WTC11 (cell line): ENCODE results near the gene RNF150. TPM values are rescaled to one million over a fixed set of nuclear protein-coding genes. Genes with fewer than 3 reads are reported as not detected.

Experiments
- ATAC-seq: fragments of 200-7000 bp; cut with Tn5 transposase; 2 replicates; pipeline ENCODE4 v1.10.0; 2021; ENCODE audit warnings: mild to moderate bottlenecking, moderate library complexity
- CTCF ChIA-PET: fragments of 300-600 bp; sonication (Branson Sonifier 250); formaldehyde crosslinking; loops from one replicate; lab custom pipeline; 2021; ENCODE audit warnings: antibody characterized with exemption; lab: Charles Lee
- POLR2A ChIA-PET: fragments of 350-600 bp; sonication (Branson Sonifier 250); formaldehyde crosslinking; loops from one replicate; lab custom pipeline; 2021; ENCODE audit warnings: antibody characterized with exemption; lab: Charles Lee
- DNase-seq: peaks from one replicate; pipeline ENCODE4 v3.0.0; 2021; ENCODE audit warnings: low spot score
- H3K27ac Mint-ChIP-seq: 2 replicates; pipeline ENCODE4 v1.8.0; 2021; ENCODE audit warnings: mixed read lengths
- H3K27me3 Mint-ChIP-seq: 2 replicates; pipeline ENCODE4 v1.8.0; 2021; ENCODE audit warnings: low read depth, mild to moderate bottlenecking, moderate library complexity, mixed read lengths
- H3K36me3 Mint-ChIP-seq: 2 replicates; pipeline ENCODE4 v1.8.0; 2021; ENCODE audit warnings: mixed read lengths
- H3K4me1 Mint-ChIP-seq: 2 replicates; pipeline ENCODE4 v1.8.0; 2022; ENCODE audit warnings: mixed read lengths
- H3K4me3 Mint-ChIP-seq: 2 replicates; pipeline ENCODE4 v1.8.0; 2021; ENCODE audit warnings: mild to moderate bottlenecking, moderate library complexity, mixed read lengths
- H3K9me3 Mint-ChIP-seq: 2 replicates; pipeline ENCODE4 v1.8.0; 2021; ENCODE audit warnings: mixed read lengths
- AR ChIP-seq: fragments of 250-450 bp; sonication (Bioruptor Pico); IDR thresholded peaks from 2 replicates; pipeline ENCODE4 v1.9.0; 2021; ENCODE audit warnings: mild to moderate bottlenecking
- ESRRA ChIP-seq: sonication (generic); formaldehyde crosslinking; IDR thresholded peaks from 2 replicates; pipeline ENCODE4 v1.8.1; 2022; ENCODE audit warnings: mild to moderate bottlenecking, missing genetic modification reagents, borderline replicate concordance
- FOXP1 ChIP-seq: sonication (generic); formaldehyde crosslinking; IDR thresholded peaks from 2 replicates; pipeline ENCODE4 v1.8.0; 2022; ENCODE audit warnings: missing genetic modification reagents, mild to moderate bottlenecking, moderate library complexity, borderline replicate concordance
- GABPB1 ChIP-seq: sonication (generic); formaldehyde crosslinking; IDR thresholded peaks from 2 replicates; pipeline ENCODE4 v1.8.1; 2023; ENCODE audit warnings: mild to moderate bottlenecking, missing genetic modification reagents
- IRF2 ChIP-seq: sonication (generic); formaldehyde crosslinking; IDR thresholded peaks from 2 replicates; pipeline ENCODE4 v1.8.0; 2022; ENCODE audit warnings: low read depth, missing genetic modification reagents, borderline replicate concordance
- JUN ChIP-seq: sonication (generic); formaldehyde crosslinking; IDR thresholded peaks from 2 replicates; pipeline ENCODE4 v1.8.0; 2023; ENCODE audit warnings: mild to moderate bottlenecking, missing genetic modification reagents
- KAT7 ChIP-seq: sonication (generic); formaldehyde crosslinking; IDR thresholded peaks from 2 replicates; pipeline ENCODE4 v1.8.1; 2023; ENCODE audit warnings: missing genetic modification reagents, mild to moderate bottlenecking, borderline replicate concordance
- MXD4 ChIP-seq: fragments of 250-450 bp; sonication (Bioruptor Pico); IDR thresholded peaks from 2 replicates; pipeline ENCODE4 v1.8.0; 2021; ENCODE audit warnings: mild to moderate bottlenecking, moderate library complexity, borderline replicate concordance
- NFE2L1 ChIP-seq: sonication (generic); formaldehyde crosslinking; IDR thresholded peaks from 2 replicates; pipeline ENCODE4 v1.8.1; 2023; ENCODE audit warnings: missing genetic modification reagents
- NR1H2 ChIP-seq: sonication (generic); formaldehyde crosslinking; IDR thresholded peaks from 2 replicates; pipeline ENCODE4 v1.9.0; 2021; ENCODE audit warnings: mild to moderate bottlenecking, moderate library complexity, missing genetic modification reagents
- NR2C2 ChIP-seq: sonication (generic); formaldehyde crosslinking; IDR thresholded peaks from 2 replicates; pipeline ENCODE4 v1.8.0; 2022; ENCODE audit warnings: mild to moderate bottlenecking, missing genetic modification reagents
- RELA ChIP-seq: sonication (generic); formaldehyde crosslinking; IDR thresholded peaks from 2 replicates; pipeline ENCODE4 v1.8.1; 2022; ENCODE audit warnings: missing genetic modification reagents, mild to moderate bottlenecking, borderline replicate concordance
- SMAD3 ChIP-seq: sonication (generic); formaldehyde crosslinking; IDR thresholded peaks from 2 replicates; pipeline ENCODE4 v1.8.0; 2022; ENCODE audit warnings: missing genetic modification reagents, mild to moderate bottlenecking, borderline replicate concordance
- SOX15 ChIP-seq: fragments of 250-450 bp; sonication (Bioruptor Pico); IDR thresholded peaks from 2 replicates; pipeline ENCODE4 v1.9.0; 2021; ENCODE audit warnings: mild to moderate bottlenecking
- TEAD4 ChIP-seq: sonication (generic); formaldehyde crosslinking; IDR thresholded peaks from 2 replicates; pipeline ENCODE4 v1.8.0; 2022; ENCODE audit warnings: mild to moderate bottlenecking, missing genetic modification reagents
- TP53 ChIP-seq: sonication (generic); formaldehyde crosslinking; IDR thresholded peaks from 2 replicates; pipeline ENCODE4 v1.8.1; 2023; ENCODE audit warnings: mild to moderate bottlenecking, missing genetic modification reagents
- ZBTB21 ChIP-seq: sonication (generic); formaldehyde crosslinking; IDR thresholded peaks from 2 replicates; pipeline ENCODE4 v1.8.1; 2023; ENCODE audit warnings: mild to moderate bottlenecking, missing genetic modification reagents, borderline replicate concordance
- ZMAT4 ChIP-seq: fragments of 250-450 bp; sonication (Bioruptor Pico); IDR thresholded peaks from 2 replicates; pipeline ENCODE4 v1.9.0; 2021; ENCODE audit warnings: mild to moderate bottlenecking
- ZNF121 ChIP-seq: sonication (generic); formaldehyde crosslinking; IDR thresholded peaks from 2 replicates; pipeline ENCODE4 v1.8.0; 2023; ENCODE audit warnings: missing genetic modification reagents
- ZNF138 ChIP-seq: sonication (generic); formaldehyde crosslinking; conservative IDR thresholded peaks from 2 replicates; pipeline ENCODE4 v1.8.1; 2022; ENCODE audit warnings: mild to moderate bottlenecking, moderate library complexity, missing genetic modification reagents
- ZNF219 ChIP-seq: sonication (generic); formaldehyde crosslinking; IDR thresholded peaks from 2 replicates; pipeline ENCODE4 v1.8.0; 2023; ENCODE audit warnings: missing genetic modification reagents, mild to moderate bottlenecking, borderline replicate concordance
- ZNF232 ChIP-seq: sonication (generic); formaldehyde crosslinking; IDR thresholded peaks from 2 replicates; pipeline ENCODE4 v1.8.0; 2022; ENCODE audit warnings: mild to moderate bottlenecking, missing genetic modification reagents
- ZNF396 ChIP-seq: fragments of 250-450 bp; sonication (Bioruptor Pico); IDR thresholded peaks from 2 replicates; pipeline ENCODE4 v1.8.0; 2021; ENCODE audit warnings: mild to moderate bottlenecking, moderate library complexity, borderline replicate concordance
- ZNF423 ChIP-seq: fragments of 250-450 bp; sonication (Bioruptor Pico); IDR thresholded peaks from 2 replicates; pipeline ENCODE4 v2.1.2; 2022; ENCODE audit warnings: mild to moderate bottlenecking, moderate library complexity
- ZSCAN18 ChIP-seq: fragments of 250-450 bp; sonication (Bioruptor Pico); IDR thresholded peaks from 2 replicates; pipeline ENCODE4 v2.1.2; 2022; ENCODE audit warnings: mild to moderate bottlenecking, moderate library complexity
- total RNA-seq: library from RNA; stranded (reverse); gene quantifications from 3 replicates; pipeline ENCODE4 v1.2.3, GENCODE V29; 2021
- TF ChIP-seq, protein P1 (sequence below): sonication (generic); formaldehyde crosslinking; IDR thresholded peaks from 2 replicates; pipeline ENCODE4 v1.8.1; 2022; ENCODE audit warnings: mild to moderate bottlenecking, missing genetic modification reagents, moderate library complexity, borderline replicate concordance
- TF ChIP-seq, protein P2 (sequence below): sonication (generic); formaldehyde crosslinking; IDR thresholded peaks from 2 replicates; pipeline ENCODE4 v1.8.0; 2022; ENCODE audit warnings: mild to moderate bottlenecking, missing genetic modification reagents
- TF ChIP-seq, protein P3 (sequence below): fragments of 250-450 bp; sonication (Bioruptor Pico); IDR thresholded peaks from 2 replicates; pipeline ENCODE4 v1.8.0; 2021; ENCODE audit warnings: mild to moderate bottlenecking
- TF ChIP-seq, protein P4 (sequence below): sonication (generic); formaldehyde crosslinking; IDR thresholded peaks from 2 replicates; pipeline ENCODE4 v1.8.1; 2022; ENCODE audit warnings: mild to moderate bottlenecking, moderate library complexity, missing genetic modification reagents

Gene RNF150
- total RNA-seq, 1 experiment from 2014 or later: 5.9 TPM

GRCh38 chr4:140944572-140944971, 188.7 kb downstream of the RNF150 start:
- ChIA-PET CTCF (no interaction called here), POLR2A (no interaction called here)
- H3K27me3 Mint-ChIP-seq: no peaks in the 10 kb centered on the region
- TF ChIP-seq SOX15 (CRISPR knock-in tag): no peak
- no peak for TF ChIP-seq TEAD4 (CRISPR knock-in tag)
- TF ChIP-seq, protein P1, sequence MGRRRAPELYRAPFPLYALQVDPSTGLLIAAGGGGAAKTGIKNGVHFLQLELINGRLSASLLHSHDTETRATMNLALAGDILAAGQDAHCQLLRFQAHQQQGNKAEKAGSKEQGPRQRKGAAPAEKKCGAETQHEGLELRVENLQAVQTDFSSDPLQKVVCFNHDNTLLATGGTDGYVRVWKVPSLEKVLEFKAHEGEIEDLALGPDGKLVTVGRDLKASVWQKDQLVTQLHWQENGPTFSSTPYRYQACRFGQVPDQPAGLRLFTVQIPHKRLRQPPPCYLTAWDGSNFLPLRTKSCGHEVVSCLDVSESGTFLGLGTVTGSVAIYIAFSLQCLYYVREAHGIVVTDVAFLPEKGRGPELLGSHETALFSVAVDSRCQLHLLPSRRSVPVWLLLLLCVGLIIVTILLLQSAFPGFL (CRISPR knock-in tag): no peak
- TF ChIP-seq FOXP1: no peak
- no peak for TF ChIP-seq ZNF423 (CRISPR knock-in tag)
- no peak for TF ChIP-seq NR2C2 (CRISPR knock-in tag)
- no peak for TF ChIP-seq GABPB1
- no peak for TF ChIP-seq ZNF138
- no peak for TF ChIP-seq MXD4
- no peak for TF ChIP-seq ZNF219 (CRISPR knock-in tag)
- TF ChIP-seq ZMAT4 (CRISPR knock-in tag): no peak
- no peak for TF ChIP-seq KAT7 (CRISPR knock-in tag)
- TF ChIP-seq ESRRA (CRISPR knock-in tag): no peak
- TF ChIP-seq ZNF396: no peak
- TF ChIP-seq, protein P2, sequence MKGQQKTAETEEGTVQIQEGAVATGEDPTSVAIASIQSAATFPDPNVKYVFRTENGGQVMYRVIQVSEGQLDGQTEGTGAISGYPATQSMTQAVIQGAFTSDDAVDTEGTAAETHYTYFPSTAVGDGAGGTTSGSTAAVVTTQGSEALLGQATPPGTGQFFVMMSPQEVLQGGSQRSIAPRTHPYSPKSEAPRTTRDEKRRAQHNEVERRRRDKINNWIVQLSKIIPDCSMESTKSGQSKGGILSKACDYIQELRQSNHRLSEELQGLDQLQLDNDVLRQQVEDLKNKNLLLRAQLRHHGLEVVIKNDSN: no peak
- no peak for TF ChIP-seq ZSCAN18 (CRISPR knock-in tag)
- DNase-seq (no peak), ATAC-seq (no peak)
- H3K4me3 Mint-ChIP-seq: no peak overlapping the region
- no peaks in the 10 kb centered on the region for H3K9me3 Mint-ChIP-seq
- no peaks in the 10 kb centered on the region for H3K4me1 Mint-ChIP-seq
- H3K27ac Mint-ChIP-seq: no peak overlapping the region
- H3K36me3 Mint-ChIP-seq: no peaks in the 10 kb centered on the region

DNA sequence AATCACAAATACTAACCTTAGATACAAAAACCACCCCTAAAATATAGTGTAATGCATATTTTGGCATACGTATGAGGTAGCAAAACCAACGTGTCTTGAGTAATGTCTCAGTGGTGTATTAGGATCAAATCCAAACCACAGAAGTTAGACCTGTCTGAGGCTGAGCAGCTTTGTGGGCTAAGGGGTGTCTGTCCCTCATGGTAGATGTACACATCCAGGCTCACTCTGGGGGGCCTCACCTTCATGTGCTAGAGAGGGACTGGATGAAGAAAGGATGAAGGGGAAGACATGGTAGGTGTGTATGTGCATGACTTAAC, 189.1 kb downstream of the RNF150 start:
- H3K27me3 Mint-ChIP-seq: no peaks in the 10 kb centered on the region
- no peaks in the 10 kb centered on the region for H3K4me1 Mint-ChIP-seq
- no peak for DNase-seq
- no peak for ATAC-seq
- POLR2A ChIA-PET: no interaction called here
- no peaks in the 10 kb centered on the region for H3K36me3 Mint-ChIP-seq
- no peaks in the 10 kb centered on the region for H3K9me3 Mint-ChIP-seq
- H3K27ac Mint-ChIP-seq: no peak overlapping the region
- H3K4me3 Mint-ChIP-seq: no peak overlapping the region
- CTCF ChIA-PET: no interaction called here
- TF ChIP-seq AR (CRISPR knock-in tag) (no peak), SMAD3 (CRISPR knock-in tag) (no peak), ESRRA (CRISPR knock-in tag) (no peak), ZNF232 (no peak), KAT7 (CRISPR knock-in tag) (no peak), ZBTB21 (CRISPR knock-in tag) (no peak), ZMAT4 (CRISPR knock-in tag) (no peak), NR1H2 (CRISPR knock-in tag) (no peak), IRF2 (CRISPR knock-in tag) (no peak), JUN (no peak), RELA (CRISPR knock-in tag) (no peak), NFE2L1 (CRISPR knock-in tag) (no peak), TP53 (no peak), ZNF121 (CRISPR knock-in tag) (no peak)
- TF ChIP-seq, protein P3, sequence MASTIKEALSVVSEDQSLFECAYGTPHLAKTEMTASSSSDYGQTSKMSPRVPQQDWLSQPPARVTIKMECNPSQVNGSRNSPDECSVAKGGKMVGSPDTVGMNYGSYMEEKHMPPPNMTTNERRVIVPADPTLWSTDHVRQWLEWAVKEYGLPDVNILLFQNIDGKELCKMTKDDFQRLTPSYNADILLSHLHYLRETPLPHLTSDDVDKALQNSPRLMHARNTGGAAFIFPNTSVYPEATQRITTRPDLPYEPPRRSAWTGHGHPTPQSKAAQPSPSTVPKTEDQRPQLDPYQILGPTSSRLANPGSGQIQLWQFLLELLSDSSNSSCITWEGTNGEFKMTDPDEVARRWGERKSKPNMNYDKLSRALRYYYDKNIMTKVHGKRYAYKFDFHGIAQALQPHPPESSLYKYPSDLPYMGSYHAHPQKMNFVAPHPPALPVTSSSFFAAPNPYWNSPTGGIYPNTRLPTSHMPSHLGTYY: no peak
- TF ChIP-seq, protein P4, sequence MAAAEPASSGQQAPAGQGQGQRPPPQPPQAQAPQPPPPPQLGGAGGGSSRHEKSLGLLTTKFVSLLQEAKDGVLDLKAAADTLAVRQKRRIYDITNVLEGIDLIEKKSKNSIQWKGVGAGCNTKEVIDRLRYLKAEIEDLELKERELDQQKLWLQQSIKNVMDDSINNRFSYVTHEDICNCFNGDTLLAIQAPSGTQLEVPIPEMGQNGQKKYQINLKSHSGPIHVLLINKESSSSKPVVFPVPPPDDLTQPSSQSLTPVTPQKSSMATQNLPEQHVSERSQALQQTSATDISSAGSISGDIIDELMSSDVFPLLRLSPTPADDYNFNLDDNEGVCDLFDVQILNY (CRISPR knock-in tag): no peak
- TF ChIP-seq, protein P2: no peak
